OCI-LY3 (cell line): ENCODE measurements around the gene SPI1.

Experiments used
- EZH2phosphoT487 ChIP-seq: fragments of 200-600 bp; shearing (Covaris generic); IDR thresholded peaks from 2 replicates; pipeline ENCODE4 v1.6.1; 2018; ENCODE audit warnings: antibody characterized with exemption, mixed run types, low read depth
- TF ChIP-seq, protein P1 (sequence below): fragments of 200-600, 300-600 bp; sonication (generic); IDR thresholded peaks from 2 replicates; pipeline ENCODE4 v1.5.1; 2014; ENCODE audit warnings: antibody characterized with exemption, low read length, low read depth

DNA sequence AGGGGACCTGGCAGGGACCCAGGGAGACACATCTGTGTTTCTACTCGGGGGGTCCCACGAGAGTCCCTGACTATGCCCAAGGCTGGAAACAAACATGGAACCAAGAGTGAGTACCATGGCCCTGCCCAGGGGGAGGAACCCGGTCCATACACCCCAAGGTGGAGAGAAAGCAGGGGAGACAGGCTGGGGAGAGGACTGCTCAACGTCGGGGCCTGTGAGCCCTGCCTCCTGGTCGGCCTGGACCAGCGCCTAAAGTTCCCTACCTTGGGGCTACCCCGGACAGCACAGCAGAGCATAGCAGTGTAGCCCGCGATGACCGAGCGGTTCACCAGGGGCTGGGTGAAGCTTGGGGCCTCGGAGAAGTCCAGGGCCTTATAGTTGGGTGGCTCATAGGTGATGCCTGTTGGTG, 46.0 kb downstream of the SPI1 start:
- TF ChIP-seq, protein P1, sequence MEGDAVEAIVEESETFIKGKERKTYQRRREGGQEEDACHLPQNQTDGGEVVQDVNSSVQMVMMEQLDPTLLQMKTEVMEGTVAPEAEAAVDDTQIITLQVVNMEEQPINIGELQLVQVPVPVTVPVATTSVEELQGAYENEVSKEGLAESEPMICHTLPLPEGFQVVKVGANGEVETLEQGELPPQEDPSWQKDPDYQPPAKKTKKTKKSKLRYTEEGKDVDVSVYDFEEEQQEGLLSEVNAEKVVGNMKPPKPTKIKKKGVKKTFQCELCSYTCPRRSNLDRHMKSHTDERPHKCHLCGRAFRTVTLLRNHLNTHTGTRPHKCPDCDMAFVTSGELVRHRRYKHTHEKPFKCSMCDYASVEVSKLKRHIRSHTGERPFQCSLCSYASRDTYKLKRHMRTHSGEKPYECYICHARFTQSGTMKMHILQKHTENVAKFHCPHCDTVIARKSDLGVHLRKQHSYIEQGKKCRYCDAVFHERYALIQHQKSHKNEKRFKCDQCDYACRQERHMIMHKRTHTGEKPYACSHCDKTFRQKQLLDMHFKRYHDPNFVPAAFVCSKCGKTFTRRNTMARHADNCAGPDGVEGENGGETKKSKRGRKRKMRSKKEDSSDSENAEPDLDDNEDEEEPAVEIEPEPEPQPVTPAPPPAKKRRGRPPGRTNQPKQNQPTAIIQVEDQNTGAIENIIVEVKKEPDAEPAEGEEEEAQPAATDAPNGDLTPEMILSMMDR = no peak
- TF ChIP-seq EZH2phosphoT487 = no peak
